Adipocyte (in vitro differentiated cells): ENCODE data around the gene UNC13C.

ENCODE experiments used
- DNase-seq: peaks from one replicate; pipeline ENCODE4 v3.0.0-alpha.2; 2015; ENCODE audit warnings: low read depth
- H3K27me3 ChIP-seq: replicated peaks from 2 replicates; pipeline ENCODE4 v1.7.0; 2013; ENCODE audit warnings: mild to moderate bottlenecking, low read length, moderate library complexity; ENCODE audit not compliant: control insufficient read depth, insufficient read depth
- H3K36me3 ChIP-seq: 2 replicates; pipeline ENCODE4 v1.7.0; 2013; ENCODE audit warnings: low read length, mild to moderate bottlenecking, moderate library complexity; ENCODE audit not compliant: control insufficient read depth, insufficient read depth, severe bottlenecking
- H3K4me1 ChIP-seq: 2 replicates; pipeline ENCODE4 v1.7.0; 2013; ENCODE audit warnings: mild to moderate bottlenecking, low read length, moderate library complexity; ENCODE audit not compliant: control insufficient read depth, insufficient read depth
- H3K4me3 ChIP-seq: 2 replicates; pipeline ENCODE4 v1.7.0; 2013; ENCODE audit warnings: mild to moderate bottlenecking, low read length, moderate library complexity
- H3K9ac ChIP-seq: 2 replicates; pipeline ENCODE4 v1.7.0; 2013; ENCODE audit warnings: mild to moderate bottlenecking, low read length, moderate library complexity
- H3K9me3 ChIP-seq: 2 replicates; pipeline ENCODE4 v1.7.0; 2013; ENCODE audit warnings: mild to moderate bottlenecking, low read length, moderate library complexity; ENCODE audit not compliant: control insufficient read depth

Gene UNC13C

DNA sequence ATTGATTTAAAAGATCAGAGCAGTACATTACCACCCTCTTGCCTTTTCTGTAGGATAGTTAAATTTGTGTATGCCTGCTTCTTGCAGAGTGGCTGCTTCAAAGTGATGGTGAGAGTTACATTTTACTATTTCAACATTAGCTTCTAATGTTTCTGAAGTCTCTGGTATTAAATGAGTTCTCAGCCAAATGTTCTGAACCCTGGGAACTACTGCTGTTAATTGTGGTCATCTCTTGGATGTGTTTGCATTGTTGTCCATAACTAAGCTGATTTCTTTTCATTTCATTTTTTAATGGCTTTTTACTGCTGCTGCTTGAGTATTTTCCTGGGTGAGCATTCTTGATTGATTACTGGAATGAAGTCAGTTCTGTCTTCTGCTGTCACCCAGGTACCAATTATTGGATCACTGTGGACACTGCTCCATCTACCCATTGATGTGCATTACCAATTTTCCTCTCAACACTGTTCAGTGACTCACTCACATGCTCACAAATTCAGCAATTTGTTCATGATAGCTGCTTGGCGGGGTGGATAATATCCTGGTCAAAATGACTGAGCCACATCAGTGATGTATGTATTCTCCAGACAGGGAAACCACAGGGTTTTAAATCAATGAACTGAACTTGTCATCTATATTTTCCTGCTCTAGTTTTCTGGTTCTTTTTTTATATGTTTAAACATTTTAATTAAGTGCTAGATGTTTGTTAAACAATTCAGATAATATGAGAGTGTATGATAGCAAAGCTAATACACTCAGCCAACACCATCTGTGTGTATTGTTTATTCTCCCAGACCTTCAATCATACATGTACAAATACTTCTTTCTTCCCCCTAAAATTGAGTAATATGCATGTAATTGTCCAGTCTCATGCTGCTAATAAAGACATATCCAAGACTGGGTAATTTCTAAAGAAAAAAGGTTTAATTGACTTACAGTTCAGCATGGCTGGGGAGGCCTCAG lies 630.9 kb downstream of the UNC13C start:
- Histone ChIP-seq H3K4me1 (no peaks in the 10 kb centered on the region), H3K9ac (no peak overlapping the region), H3K36me3 (no peaks in the 10 kb centered on the region), H3K4me3 (no peak overlapping the region), H3K9me3 (no peaks in the 10 kb centered on the region), H3K27me3 (no peaks in the 10 kb centered on the region)
- no peak for DNase-seq

DNA sequence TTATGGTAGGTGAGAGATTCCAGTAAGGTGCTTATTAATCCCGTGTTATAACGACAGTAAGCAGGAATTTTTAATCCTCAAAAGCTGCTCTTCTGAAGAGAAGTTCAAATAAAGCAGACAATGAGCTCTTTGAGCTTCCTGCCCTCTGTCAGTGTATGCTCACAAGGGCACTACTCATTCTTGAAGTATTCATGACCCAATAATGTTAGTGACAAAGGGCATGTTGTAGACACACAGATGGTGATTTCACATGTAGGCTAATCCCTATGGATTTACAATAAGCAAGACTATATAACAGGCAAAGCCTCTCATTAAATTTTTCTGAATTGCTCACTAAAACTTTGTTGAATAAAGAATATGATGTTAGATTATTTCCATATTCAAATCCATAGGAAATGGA lies 639.9 kb downstream of the UNC13C start:
- Histone ChIP-seq H3K9me3 (no peaks in the 10 kb centered on the region), H3K9ac (no peak overlapping the region), H3K4me3 (no peak overlapping the region), H3K27me3 (no peaks in the 10 kb centered on the region), H3K36me3 (no peaks in the 10 kb centered on the region), H3K4me1 (no peaks in the 10 kb centered on the region)
- DNase-seq, result no peak

DNA sequence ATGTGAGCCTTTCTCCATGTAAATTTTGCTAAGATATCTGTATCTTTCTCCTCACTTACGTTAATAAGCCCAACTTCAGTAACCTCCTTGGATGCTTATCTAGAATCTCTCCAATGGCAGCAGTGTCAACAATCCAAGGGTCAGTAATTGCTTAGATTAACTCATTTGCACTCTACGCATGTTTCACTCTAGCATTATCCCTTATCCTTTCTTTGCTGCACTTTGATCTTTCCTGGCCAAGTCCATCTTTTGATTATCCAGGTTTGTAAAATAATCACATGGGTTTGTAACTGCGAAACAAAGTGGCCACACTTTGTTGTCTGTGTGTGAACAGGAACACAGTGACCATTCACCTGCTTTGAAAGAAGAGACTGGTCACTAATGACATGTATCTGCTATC lies 640.9 kb downstream of the UNC13C start:
- H3K36me3 ChIP-seq, result no peaks in the 10 kb centered on the region
- no peaks in the 10 kb centered on the region for H3K4me1 ChIP-seq
- H3K9me3 ChIP-seq, result no peaks in the 10 kb centered on the region
- DNase-seq, result no peak
- H3K27me3 ChIP-seq, result no peaks in the 10 kb centered on the region
- no peak overlapping the region for H3K9ac ChIP-seq
- H3K4me3 ChIP-seq, result no peak overlapping the region

DNA sequence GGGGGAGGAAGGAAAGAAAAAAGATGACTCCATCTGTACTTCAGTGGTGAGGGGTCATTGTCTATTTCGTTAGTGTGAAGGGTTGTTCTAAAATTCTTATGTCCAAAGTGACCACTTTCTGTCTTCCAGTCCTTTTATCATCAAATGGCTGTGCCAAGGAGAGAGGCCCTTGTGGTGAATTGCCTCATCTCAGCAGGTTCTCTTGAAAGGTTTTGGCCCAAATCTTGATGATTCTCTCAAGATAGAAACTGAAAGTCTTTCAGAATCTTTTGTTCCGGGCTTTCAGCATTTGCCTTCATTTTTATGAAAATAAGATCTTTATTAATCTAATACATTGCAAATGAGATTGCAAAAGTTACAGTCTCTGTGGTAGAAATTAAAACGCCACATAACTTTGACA lies 642.7 kb downstream of the UNC13C start:
- no peaks in the 10 kb centered on the region for H3K36me3 ChIP-seq
- no peaks in the 10 kb centered on the region for H3K4me1 ChIP-seq
- no peaks in the 10 kb centered on the region for H3K9me3 ChIP-seq
- no peak for DNase-seq
- no peak overlapping the region for H3K9ac ChIP-seq
- no peak overlapping the region for H3K4me3 ChIP-seq
- H3K27me3 ChIP-seq, result no peaks in the 10 kb centered on the region

DNA sequence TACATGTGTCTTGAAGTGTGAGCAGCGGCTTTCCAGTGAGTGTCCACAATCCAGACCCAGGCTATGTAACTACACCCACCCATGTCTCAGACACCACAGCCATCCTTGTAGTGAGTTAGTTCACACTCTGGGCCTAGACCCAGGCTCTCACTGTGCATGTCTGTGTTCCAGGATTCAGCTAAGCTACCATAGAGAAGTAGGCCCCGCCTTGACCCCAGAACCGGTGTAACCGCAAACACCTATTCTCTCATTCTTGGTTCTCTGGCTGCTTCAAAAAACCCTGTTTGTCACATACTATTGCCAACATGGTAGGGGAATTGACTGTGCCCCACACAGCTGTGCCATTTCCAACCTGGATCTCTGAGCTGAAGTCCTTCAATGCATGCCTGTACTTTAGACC lies 657.9 kb downstream of the UNC13C start:
- Histone ChIP-seq H3K4me3 (no peak overlapping the region), H3K9ac (no peak overlapping the region), H3K36me3 (no peaks in the 10 kb centered on the region), H3K27me3 (no peaks in the 10 kb centered on the region), H3K4me1 (no peaks in the 10 kb centered on the region), H3K9me3 (peaks cover 8% of the 10 kb centered on the region)
- DNase-seq, result no peak

DNA sequence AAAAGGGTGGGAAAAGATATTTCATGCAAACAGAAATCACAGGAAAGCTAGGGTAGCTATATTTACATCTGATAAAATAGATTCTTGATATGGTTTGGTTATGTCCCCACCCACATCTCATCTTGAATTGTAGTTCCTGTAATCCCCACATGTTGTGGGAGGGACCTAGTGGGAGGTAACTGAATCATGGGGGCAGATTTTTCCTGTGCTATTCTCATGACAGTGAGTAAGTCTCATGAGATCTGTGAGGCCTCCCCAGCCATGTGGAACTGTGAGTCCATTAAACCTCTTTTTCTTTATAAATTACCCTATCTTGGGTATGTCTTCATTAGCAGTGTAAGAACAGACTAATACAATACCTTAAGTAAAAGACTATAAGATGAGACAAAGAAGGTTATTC lies 660.4 kb downstream of the UNC13C start:
- no peak for DNase-seq
- H3K36me3 ChIP-seq, result no peaks in the 10 kb centered on the region

DNA sequence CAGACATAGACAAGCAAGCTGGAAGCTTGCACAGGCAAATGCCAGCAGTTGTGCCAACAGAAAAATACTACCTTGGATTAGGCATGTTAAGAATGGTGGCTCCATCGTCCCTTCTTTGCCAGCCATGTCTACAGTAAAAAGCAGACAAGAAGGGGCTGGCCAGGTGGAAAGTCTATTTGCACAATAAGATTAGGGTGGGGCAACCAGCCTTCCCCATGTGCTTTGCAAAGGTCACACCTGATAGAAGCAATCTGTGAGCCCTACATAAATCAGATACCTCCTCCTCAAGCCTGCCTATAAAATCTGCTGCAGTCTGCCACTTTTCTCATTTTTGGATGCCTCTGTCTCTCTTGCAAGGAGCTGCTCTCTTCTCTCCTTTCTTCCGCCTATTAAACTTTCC lies 662.6 kb downstream of the UNC13C start:
- H3K4me3 ChIP-seq, result no peak overlapping the region

More for the DNA sequence above, 660.4 kb downstream of the UNC13C start:
- Histone ChIP-seq H3K4me1 (no peaks in the 10 kb centered on the region), H3K9me3 (peaks cover 8% of the 10 kb centered on the region), H3K27me3 (no peaks in the 10 kb centered on the region), H3K9ac (no peak overlapping the region), H3K4me3 (no peak overlapping the region)

DNA sequence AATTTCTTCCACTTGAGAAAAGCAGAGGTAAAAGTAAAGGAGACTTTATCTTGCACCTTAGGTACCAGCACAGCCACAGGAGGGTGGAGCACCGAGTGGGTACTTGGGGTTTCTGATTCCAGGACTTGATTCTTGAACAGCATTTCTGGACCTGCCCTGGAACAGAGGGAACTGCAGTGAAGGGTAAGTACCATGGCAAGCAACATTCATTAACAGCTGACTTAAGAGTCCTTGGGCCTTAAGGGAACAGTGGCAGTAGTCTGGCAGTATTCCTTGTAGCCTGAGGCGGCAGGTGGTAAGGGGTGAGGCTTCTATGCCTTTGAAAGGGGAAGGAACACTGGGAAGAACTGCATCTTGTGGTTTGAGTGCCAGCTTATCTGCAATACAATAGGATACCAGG lies 666.6 kb downstream of the UNC13C start:
- Histone ChIP-seq H3K27me3 (no peaks in the 10 kb centered on the region), H3K9ac (no peak overlapping the region), H3K9me3 (no peaks in the 10 kb centered on the region), H3K4me1 (no peaks in the 10 kb centered on the region), H3K4me3 (no peak overlapping the region), H3K36me3 (no peaks in the 10 kb centered on the region)
- DNase-seq, result no peak

More for the DNA sequence above, 662.6 kb downstream of the UNC13C start:
- no peak overlapping the region for H3K9ac ChIP-seq
- H3K27me3 ChIP-seq, result no peaks in the 10 kb centered on the region
- peaks cover 8% of the 10 kb centered on the region for H3K9me3 ChIP-seq
- H3K36me3 ChIP-seq, result no peaks in the 10 kb centered on the region
- no peak for DNase-seq
- no peaks in the 10 kb centered on the region for H3K4me1 ChIP-seq

DNA sequence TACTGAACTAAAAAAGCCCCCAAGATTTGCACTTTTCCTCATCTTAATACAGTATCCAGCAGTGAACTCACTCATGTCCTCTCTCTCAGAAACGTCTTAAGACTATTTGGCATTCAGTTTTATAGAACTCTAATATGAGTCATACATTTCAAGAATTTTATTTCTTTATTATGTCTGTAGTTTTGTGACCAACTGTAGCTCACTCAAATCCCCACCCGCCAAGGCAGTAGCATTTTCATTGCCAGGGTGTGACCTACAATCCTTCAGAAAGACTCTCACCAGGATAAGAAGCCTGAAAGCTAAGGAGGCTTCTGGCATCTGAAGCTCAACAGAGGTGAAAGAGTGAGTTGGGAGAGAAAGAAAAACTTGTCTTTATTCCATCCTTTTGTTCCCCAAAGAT lies 681.4 kb downstream of the UNC13C start:
- no peaks in the 10 kb centered on the region for H3K27me3 ChIP-seq
- no peak for DNase-seq
- H3K4me3 ChIP-seq, result no peak overlapping the region
- H3K4me1 ChIP-seq, result no peaks in the 10 kb centered on the region
- no peaks in the 10 kb centered on the region for H3K36me3 ChIP-seq
- no peak overlapping the region for H3K9ac ChIP-seq
- no peaks in the 10 kb centered on the region for H3K9me3 ChIP-seq

DNA sequence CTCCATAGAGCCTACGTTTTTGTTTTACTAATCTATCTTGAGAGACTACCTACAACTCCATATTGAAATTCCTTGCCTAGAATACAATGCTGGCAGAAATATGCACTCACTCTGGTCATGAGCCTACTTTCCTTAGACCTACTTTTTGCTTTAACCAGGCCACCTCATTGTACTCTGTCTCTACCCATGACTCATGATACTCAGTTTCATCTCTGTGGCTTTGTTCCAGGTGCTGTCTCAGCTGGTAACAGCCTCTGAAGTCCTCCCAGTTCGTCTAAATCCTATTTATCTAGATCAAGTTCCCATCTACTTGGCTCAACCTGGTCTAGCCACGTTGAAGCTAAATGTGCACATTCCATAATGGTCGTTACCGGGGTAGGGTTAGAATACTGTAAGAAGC lies 682.1 kb downstream of the UNC13C start:
- Histone ChIP-seq H3K9me3 (no peaks in the 10 kb centered on the region), H3K9ac (no peak overlapping the region), H3K4me1 (no peaks in the 10 kb centered on the region), H3K4me3 (no peak overlapping the region), H3K27me3 (no peaks in the 10 kb centered on the region), H3K36me3 (no peaks in the 10 kb centered on the region)
- DNase-seq, result no peak

DNA sequence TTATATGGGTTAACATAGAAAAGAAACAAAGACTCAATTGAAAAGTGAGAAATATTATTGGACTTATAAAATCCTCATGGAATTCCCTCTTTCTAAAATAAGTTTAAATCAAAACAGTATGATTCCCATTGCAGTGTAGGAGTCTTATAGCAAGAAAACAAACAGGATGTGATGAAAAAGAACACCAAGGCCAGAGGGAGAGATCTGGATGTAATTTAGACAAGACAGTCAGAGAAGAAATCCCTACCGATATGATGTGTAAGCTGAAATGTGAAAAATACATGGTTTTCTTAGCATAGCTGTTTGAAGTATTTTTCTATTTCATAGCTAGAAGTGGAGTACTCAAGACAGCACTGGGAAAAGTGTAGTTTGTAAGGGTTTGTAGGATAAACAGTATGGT lies 697.0 kb downstream of the UNC13C start:
- no peak overlapping the region for H3K9ac ChIP-seq
- H3K4me1 ChIP-seq, result no peaks in the 10 kb centered on the region
- no peak overlapping the region for H3K4me3 ChIP-seq
- no peak for DNase-seq
- H3K9me3 ChIP-seq, result peaks cover 20% of the 10 kb centered on the region
- no peaks in the 10 kb centered on the region for H3K36me3 ChIP-seq
- H3K27me3 ChIP-seq, result no peaks in the 10 kb centered on the region

DNA sequence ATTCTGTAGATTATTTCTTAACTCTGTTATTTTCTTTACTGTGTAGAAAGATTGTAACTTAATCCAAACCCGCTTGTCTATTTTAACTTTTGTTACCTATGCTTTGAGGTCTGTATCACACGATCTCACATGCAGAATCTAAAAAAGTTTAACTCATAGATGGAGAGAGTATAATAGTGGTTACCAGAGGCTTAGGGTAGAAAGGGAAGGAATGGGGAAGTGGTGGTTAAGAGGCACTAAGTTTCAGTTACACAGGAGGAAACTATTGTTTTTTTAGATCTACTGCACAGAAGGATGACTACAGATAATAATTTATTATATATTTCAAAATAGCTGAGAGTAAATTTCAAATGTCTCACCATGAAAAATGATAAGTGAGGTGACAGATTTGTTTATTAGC lies 703.3 kb downstream of the UNC13C start:
- DNase-seq, result no peak
- H3K4me1 ChIP-seq, result no peaks in the 10 kb centered on the region
- H3K27me3 ChIP-seq, result no peaks in the 10 kb centered on the region
- no peaks in the 10 kb centered on the region for H3K36me3 ChIP-seq
- H3K4me3 ChIP-seq, result no peak overlapping the region
- no peak overlapping the region for H3K9ac ChIP-seq
- no peaks in the 10 kb centered on the region for H3K9me3 ChIP-seq
